Limb (tissue), 2 donors: ENCODE measurements around the gene TMEM150B.

ENCODE experiments used
- DNase-seq, 2 donors: peaks; one replicate each; pipeline ENCODE4 v3.0.0-alpha.2; 2016; ENCODE audit errors: extremely low spot score in 2 of 2

The TMEM150B gene

GRCh38 chr19:55279340-55279739 lies 45.8 kb downstream of the TMEM150B start:
- no peak for DNase-seq

GRCh38 chr19:55278391-55279135 lies 46.6 kb downstream of the TMEM150B start:
- no peak for DNase-seq

GRCh38 chr19:55277494-55277893 lies 47.6 kb downstream of the TMEM150B start:
- DNase-seq = no peak

- DNase-seq = no peak
Observed at GRCh38 chr19:55276720-55277430, 48.3 kb downstream of the TMEM150B start.

GRCh38 chr19:55275851-55276719 lies 49.1 kb downstream of the TMEM150B start:
- no peak for DNase-seq

- DNase-seq = no peak
Observed at GRCh38 chr19:55273978-55274707, 51.0 kb downstream of the TMEM150B start.

- DNase-seq = no peak
Observed at GRCh38 chr19:55272142-55272541, 53.0 kb downstream of the TMEM150B start.

GRCh38 chr19:55270172-55270942 lies 54.8 kb downstream of the TMEM150B start:
- DNase-seq = no peak

- no peak for DNase-seq
Observed at GRCh38 chr19:55269299-55269698, 55.8 kb downstream of the TMEM150B start.

- no peak for DNase-seq
Observed at GRCh38 chr19:55266840-55267239, 58.3 kb downstream of the TMEM150B start.

- DNase-seq = no peak
Observed at GRCh38 chr19:55266404-55266803, 58.7 kb downstream of the TMEM150B start.

GRCh38 chr19:55265723-55266386 lies 59.3 kb downstream of the TMEM150B start:
- DNase-seq = no peak

GRCh38 chr19:55265173-55265572 lies 60.0 kb downstream of the TMEM150B start:
- no peak for DNase-seq

GRCh38 chr19:55264531-55264930 lies 60.6 kb downstream of the TMEM150B start:
- no peak for DNase-seq
